Mucosa of rectum (tissue), 2 donors: Measurements from ENCODE around the gene EIF2S3.
A peak's percentile ranks its signal among the peaks of the same experiment; 100 is the strongest.
"Not testable (repeated sequence)": the region's sequence is repeated elsewhere in the genome, so short reads cannot be mapped to it uniquely, and the experiment has no call there.

Experiments
- H3K27ac ChIP-seq, 2 donors: one replicate each; pipeline ENCODE4 v1.7.0; 2013; ENCODE audit warnings: inconsistent platforms in 2 of 2, low read depth in 2 of 2, low read length in 2 of 2
- H3K27me3 ChIP-seq, 2 donors: one replicate each; pipeline ENCODE4 v1.7.0; 2013; ENCODE audit warnings: low read length in 2 of 2; ENCODE audit not compliant: control insufficient read depth in 2 of 2, insufficient read depth in 2 of 2
- H3K36me3 ChIP-seq, 2 donors: one replicate each; pipeline ENCODE4 v1.7.0; 2013; ENCODE audit warnings: low read length in 2 of 2; ENCODE audit not compliant: control insufficient read depth in 2 of 2, insufficient read depth in 2 of 2
- H3K4me1 ChIP-seq, 2 donors: one replicate each; pipeline ENCODE4 v1.7.0; 2013; ENCODE audit warnings: low read length in 2 of 2, mild to moderate bottlenecking in 1 of 2; ENCODE audit not compliant: control insufficient read depth in 2 of 2, insufficient read depth in 2 of 2
- H3K4me3 ChIP-seq, 2 donors: one replicate each; pipeline ENCODE4 v1.7.0; 2013; ENCODE audit warnings: low read length in 2 of 2
- H3K9ac ChIP-seq, 2 donors: one replicate each; pipeline ENCODE4 v1.7.0; 2013; ENCODE audit warnings: low read length in 2 of 2, low read depth in 1 of 2, mild to moderate bottlenecking in 1 of 2
- H3K9me3 ChIP-seq, 2 donors: one replicate each; pipeline ENCODE4 v1.7.0; 2013; ENCODE audit warnings: low read length in 2 of 2; ENCODE audit not compliant: control insufficient read depth in 2 of 2
- donor health status: healthy.
- donor health status: Normal muscosa, but diverticular disease.

EIF2S3 gene

GRCh38 chrX:24046060-24046459 is 8.7 kb upstream of the EIF2S3 start:
- H3K9me3 ChIP-seq, H3K4me3 ChIP-seq, H3K27ac ChIP-seq, H3K27me3 ChIP-seq, H3K9ac ChIP-seq, H3K4me1 ChIP-seq, H3K36me3 ChIP-seq: not testable (repeated sequence)

- H3K27me3 ChIP-seq: not testable (repeated sequence)
Measured at GRCh38 chrX:24049643-24050042, 5.1 kb upstream of the EIF2S3 start.

GRCh38 chrX:24050522-24051318 is 4.0 kb upstream of the EIF2S3 start:
- H3K36me3 ChIP-seq, H3K27me3 ChIP-seq: not testable (repeated sequence)

More at GRCh38 chrX:24049643-24050042, 5.1 kb upstream of the EIF2S3 start:
- not testable (repeated sequence) for H3K9me3 ChIP-seq, H3K27ac ChIP-seq, H3K36me3 ChIP-seq, H3K9ac ChIP-seq, H3K4me1 ChIP-seq, H3K4me3 ChIP-seq

DNA sequence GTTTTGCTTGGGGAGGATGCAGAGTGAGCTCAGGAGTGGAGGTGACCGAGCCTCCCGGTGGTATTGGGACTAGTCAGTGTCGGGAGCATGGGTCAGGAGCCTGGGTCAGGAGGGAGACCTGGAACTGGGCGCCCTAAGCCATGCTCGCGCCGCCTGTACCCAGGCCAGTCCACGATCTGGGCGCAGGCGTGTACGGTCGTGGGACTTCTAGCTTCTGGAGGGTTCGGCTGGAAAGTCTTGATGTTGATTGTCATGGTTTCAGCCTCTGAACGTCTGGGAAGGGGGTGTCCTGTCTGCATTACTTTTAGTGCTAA is 244 bp downstream of the EIF2S3 start:
- Histone ChIP-seq H3K27ac (peak overlapping the region; percentile 89 to 94), H3K27me3 (no peaks in the 10 kb centered on the region), H3K4me1 (peaks cover 0 to 7% of the 10 kb centered on the region in 2 donors), H3K4me3 (no peak overlapping the region), H3K9ac (no peak overlapping the region), H3K36me3 (peaks cover 8 to 16% of the 10 kb centered on the region in 2 donors), H3K9me3 (no peaks in the 10 kb centered on the region)

More at GRCh38 chrX:24050522-24051318, 4.0 kb upstream of the EIF2S3 start:
- not testable (repeated sequence) for H3K4me1 ChIP-seq, H3K4me3 ChIP-seq, H3K9ac ChIP-seq, H3K27ac ChIP-seq, H3K9me3 ChIP-seq

GRCh38 chrX:24063488-24063887 is 8.7 kb downstream of the EIF2S3 start:
- Histone ChIP-seq H3K27ac (no peak overlapping the region), H3K4me3 (no peak overlapping the region), H3K27me3 (no peaks in the 10 kb centered on the region), H3K4me1 (no peaks in the 10 kb centered on the region), H3K9ac (no peak overlapping the region), H3K36me3 (peaks cover 48 to 51% of the 10 kb centered on the region in 2 donors), H3K9me3 (no peaks in the 10 kb centered on the region)

DNA sequence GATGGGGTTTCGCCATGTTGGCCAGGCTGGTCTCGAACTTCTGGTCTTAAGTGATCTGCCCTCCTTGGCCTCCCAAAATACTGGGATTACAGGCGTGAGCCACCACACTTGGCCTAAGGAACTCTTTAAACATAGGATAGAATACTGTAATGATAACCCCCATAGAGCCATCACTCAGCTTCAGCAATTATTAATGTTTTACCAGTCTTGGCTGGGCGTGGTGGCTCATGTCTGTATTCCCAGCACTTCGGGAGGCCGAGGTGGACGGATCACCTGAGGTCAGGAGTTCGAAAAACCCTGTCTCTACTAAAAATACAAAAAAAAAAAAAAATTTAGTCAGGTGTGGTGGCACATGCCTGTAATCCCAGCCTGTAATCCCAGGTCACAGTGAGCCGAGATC is 15.1 kb downstream of the EIF2S3 start:
- no peak overlapping the region for H3K9ac ChIP-seq
- no peaks in the 10 kb centered on the region for H3K4me1 ChIP-seq
- H3K27me3 ChIP-seq: no peaks in the 10 kb centered on the region
- H3K27ac ChIP-seq: no peak overlapping the region
- peaks cover 46 to 54% of the 10 kb centered on the region in 2 donors for H3K36me3 ChIP-seq
- H3K4me3 ChIP-seq: no peak overlapping the region
- H3K9me3 ChIP-seq: no peaks in the 10 kb centered on the region

DNA sequence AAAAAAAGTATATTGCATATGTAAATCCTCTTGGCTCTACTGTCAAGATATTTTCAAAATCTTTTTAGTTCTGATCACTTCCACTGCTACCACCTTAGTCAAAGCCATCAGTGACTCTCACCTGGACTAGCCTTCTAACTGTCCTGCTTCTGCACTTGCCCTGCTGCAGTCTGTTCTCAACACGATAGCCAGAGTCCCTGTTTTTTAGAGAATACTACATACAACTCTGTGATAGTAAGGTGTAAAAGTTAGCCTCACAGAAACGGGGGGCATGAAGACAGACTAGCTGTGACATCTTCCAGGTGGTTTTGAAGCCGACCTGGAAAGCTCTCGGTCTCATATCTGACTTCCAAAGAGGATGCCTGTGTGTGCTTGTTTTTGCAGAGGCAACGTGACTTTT is 24.7 kb downstream of the EIF2S3 start:
- H3K9ac ChIP-seq: no peak overlapping the region
- H3K9me3 ChIP-seq: no peaks in the 10 kb centered on the region
- H3K27ac ChIP-seq: no peak overlapping the region
- H3K4me3 ChIP-seq: no peak overlapping the region
- peaks cover 11 to 23% of the 10 kb centered on the region in 2 donors for H3K36me3 ChIP-seq
- H3K4me1 ChIP-seq: no peaks in the 10 kb centered on the region
- H3K27me3 ChIP-seq: no peaks in the 10 kb centered on the region

GRCh38 chrX:24080245-24080644 is 25.5 kb downstream of the EIF2S3 start:
- H3K27me3 ChIP-seq, H3K9ac ChIP-seq: not testable (repeated sequence)

DNA sequence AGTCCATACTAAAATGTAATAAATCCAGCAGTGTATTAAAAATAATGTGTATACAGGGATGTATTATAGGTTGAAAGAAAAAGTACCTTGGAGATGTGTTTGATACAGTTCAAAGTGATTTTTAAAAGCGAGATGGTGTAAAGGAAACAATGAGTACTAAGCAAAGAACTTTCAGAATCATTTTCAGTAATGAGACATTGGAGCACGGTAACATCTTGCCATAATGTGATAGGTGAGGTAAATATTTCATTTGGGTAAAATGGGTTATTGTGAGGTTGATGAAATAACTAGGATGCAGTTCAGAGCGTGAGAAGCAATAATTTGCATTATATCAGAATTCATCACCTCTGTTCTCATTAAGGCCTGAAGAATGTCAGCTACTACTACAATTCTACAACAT is 25.9 kb downstream of the EIF2S3 start:
- no peaks in the 10 kb centered on the region for H3K9me3 ChIP-seq
- H3K9ac ChIP-seq: no peak overlapping the region
- no peaks in the 10 kb centered on the region for H3K27me3 ChIP-seq
- no peak overlapping the region for H3K27ac ChIP-seq
- H3K4me3 ChIP-seq: no peak overlapping the region
- H3K36me3 ChIP-seq: peaks cover 3 to 15% of the 10 kb centered on the region in 2 donors
- H3K4me1 ChIP-seq: no peaks in the 10 kb centered on the region

More at GRCh38 chrX:24080245-24080644, 25.5 kb downstream of the EIF2S3 start:
- not testable (repeated sequence) for H3K4me1 ChIP-seq, H3K4me3 ChIP-seq, H3K9me3 ChIP-seq, H3K27ac ChIP-seq
- H3K36me3 ChIP-seq: peaks cover 6 to 19% of the 10 kb centered on the region in 2 donors

- H3K9ac ChIP-seq: no peak overlapping the region
- H3K36me3 ChIP-seq: peaks cover 0 to 10% of the 10 kb centered on the region in 2 donors
- no peaks in the 10 kb centered on the region for H3K4me1 ChIP-seq
- no peak overlapping the region for H3K4me3 ChIP-seq
- no peak overlapping the region for H3K27ac ChIP-seq
- H3K9me3 ChIP-seq: no peaks in the 10 kb centered on the region
- no peaks in the 10 kb centered on the region for H3K27me3 ChIP-seq
Measured at GRCh38 chrX:24081661-24082154, 27.0 kb downstream of the EIF2S3 start.
